Prostate gland (tissue), 2 donors: ENCODE results near the gene CALHM2.
"Not testable (repeated sequence)": the region's sequence is repeated elsewhere in the genome, so short reads cannot be mapped to it uniquely, and the experiment has no call there.

Experiments
- POLR2A ChIP-seq: fragments of 450-650 bp; IDR thresholded peaks from one replicate; pipeline ENCODE4 v1.6.1; 2016; ENCODE audit warnings: antibody characterized with exemption, mild to moderate bottlenecking
- TF ChIP-seq, protein P1 (sequence below), 4 experiments: fragments of 200-600 bp in 2 of 4; fragments of 450-650 bp in 2 of 4; sonication (generic) in 2 of 4; IDR thresholded peaks; 1 replicate in 3 of 4; 2 replicates in 1 of 4; pipeline ENCODE4 v1.5.1; 2016 to 2019; ENCODE audit warnings: antibody characterized with exemption in 4 of 4, mild to moderate bottlenecking in 2 of 4, moderate library complexity in 2 of 4

DNA sequence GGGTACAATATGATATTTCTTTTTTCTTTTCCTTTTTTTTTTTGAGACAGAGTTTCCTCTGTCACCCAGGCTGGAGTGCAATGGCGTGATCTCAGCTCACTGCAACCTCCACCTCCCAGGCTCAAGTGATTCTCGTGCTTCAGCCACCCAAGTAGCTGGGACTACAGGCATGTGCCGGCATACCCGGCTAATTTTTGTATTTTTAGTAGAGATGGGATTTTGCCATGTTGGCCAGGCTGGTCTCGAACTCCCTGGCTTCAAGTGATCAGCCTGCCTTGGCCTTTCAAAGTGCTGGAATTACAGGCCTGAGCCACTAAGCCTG lies 35.1 kb downstream of the CALHM2 start:
- TF ChIP-seq, protein P1, sequence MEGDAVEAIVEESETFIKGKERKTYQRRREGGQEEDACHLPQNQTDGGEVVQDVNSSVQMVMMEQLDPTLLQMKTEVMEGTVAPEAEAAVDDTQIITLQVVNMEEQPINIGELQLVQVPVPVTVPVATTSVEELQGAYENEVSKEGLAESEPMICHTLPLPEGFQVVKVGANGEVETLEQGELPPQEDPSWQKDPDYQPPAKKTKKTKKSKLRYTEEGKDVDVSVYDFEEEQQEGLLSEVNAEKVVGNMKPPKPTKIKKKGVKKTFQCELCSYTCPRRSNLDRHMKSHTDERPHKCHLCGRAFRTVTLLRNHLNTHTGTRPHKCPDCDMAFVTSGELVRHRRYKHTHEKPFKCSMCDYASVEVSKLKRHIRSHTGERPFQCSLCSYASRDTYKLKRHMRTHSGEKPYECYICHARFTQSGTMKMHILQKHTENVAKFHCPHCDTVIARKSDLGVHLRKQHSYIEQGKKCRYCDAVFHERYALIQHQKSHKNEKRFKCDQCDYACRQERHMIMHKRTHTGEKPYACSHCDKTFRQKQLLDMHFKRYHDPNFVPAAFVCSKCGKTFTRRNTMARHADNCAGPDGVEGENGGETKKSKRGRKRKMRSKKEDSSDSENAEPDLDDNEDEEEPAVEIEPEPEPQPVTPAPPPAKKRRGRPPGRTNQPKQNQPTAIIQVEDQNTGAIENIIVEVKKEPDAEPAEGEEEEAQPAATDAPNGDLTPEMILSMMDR (IDR thresholded peaks at IDR 0.05): not testable (repeated sequence)
- not testable (repeated sequence) for TF ChIP-seq POLR2A
